Stimulated activated naive B cell treated with anti-CD40 and anti-IgM and Interleukin-4, amounts not matched to agents 10 μg/mL and 1 μg/mL and 100 μg/mL, for 72 hours (primary cell): ENCODE data around the gene KIF26A.

Source experiments
- ATAC-seq, 2 donors: fragments of 150-1000 bp; cut with Tn5 transposase; replicated peaks; 2 replicates each; pipeline ENCODE4 v1.10.0; 2021; ENCODE audit warnings: moderate library complexity in 1 of 2
- DNase-seq: peaks from one replicate; pipeline ENCODE4 v3.0.0; 2021
- H3K27ac Mint-ChIP-seq: one replicate; pipeline ENCODE4 v1.8.0; 2022; ENCODE audit warnings: mild to moderate bottlenecking, mixed read lengths
- H3K27me3 Mint-ChIP-seq, 2 donors: one replicate each; pipeline ENCODE4 v1.8.0; 2022; ENCODE audit warnings: mixed read lengths in 2 of 2
- H3K36me3 Mint-ChIP-seq, 2 donors: one replicate each; pipeline ENCODE4 v1.8.0; 2022; ENCODE audit warnings: mixed read lengths in 2 of 2, mild to moderate bottlenecking in 1 of 2
- H3K4me1 Mint-ChIP-seq, 2 donors: one replicate each; pipeline ENCODE4 v1.8.0; 2022; ENCODE audit warnings: mixed read lengths in 2 of 2, mild to moderate bottlenecking in 1 of 2
- H3K4me3 Mint-ChIP-seq, 2 donors: one replicate each; pipeline ENCODE4 v1.8.0; 2022; ENCODE audit warnings: mild to moderate bottlenecking in 2 of 2, mixed read lengths in 2 of 2, moderate library complexity in 1 of 2
- H3K9me3 Mint-ChIP-seq, 2 donors: one replicate each; pipeline ENCODE4 v1.8.0; 2022; ENCODE audit warnings: mixed read lengths in 2 of 2, mild to moderate bottlenecking in 1 of 2

Gene KIF26A

DNA sequence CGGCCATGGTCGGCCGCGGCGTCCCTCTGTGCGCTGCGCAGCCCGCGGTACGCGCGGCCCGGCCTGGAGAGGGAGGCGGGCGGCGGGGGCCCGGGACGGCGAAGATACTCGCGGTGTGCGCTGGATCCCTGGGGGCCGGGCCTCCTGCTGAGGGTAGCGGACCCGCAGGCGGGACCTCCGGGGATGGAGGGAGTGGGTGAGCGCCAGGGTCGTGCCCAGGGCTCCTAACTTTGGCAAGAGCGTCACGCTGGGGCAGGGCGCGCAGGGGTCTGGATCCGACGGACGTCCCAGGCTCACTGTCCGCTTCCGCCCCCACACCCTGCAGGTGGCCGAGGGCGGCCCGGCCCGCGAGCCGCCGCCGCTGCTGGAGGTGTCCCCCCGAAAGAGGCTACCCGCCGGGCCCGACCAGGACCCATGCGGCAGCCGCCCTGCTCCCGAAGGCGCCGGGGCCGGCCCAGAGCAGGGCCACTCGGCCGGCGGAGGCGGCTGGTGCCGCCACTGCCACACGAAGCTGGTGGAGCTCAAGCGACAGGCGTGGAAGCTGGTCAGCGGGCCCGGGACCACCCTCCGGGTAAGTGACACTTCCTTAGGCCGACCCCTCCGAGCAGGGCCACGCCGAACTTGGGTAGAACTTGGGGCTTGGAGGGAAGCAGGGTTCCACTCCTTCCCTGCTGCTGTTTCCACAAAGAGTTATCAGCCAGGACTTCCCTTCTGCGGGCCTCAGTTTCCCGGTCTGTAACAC, 502 bp downstream of the KIF26A start:
- H3K27ac Mint-ChIP-seq: no peak overlapping the region
- no peak for DNase-seq
- H3K4me3 Mint-ChIP-seq: no peak overlapping the region
- ATAC-seq: no peak
- peaks cover 12 to 30% of the 10 kb centered on the region in 2 donors for H3K4me1 Mint-ChIP-seq
- peaks cover 37 to 63% of the 10 kb centered on the region in 2 donors for H3K27me3 Mint-ChIP-seq
- no peaks in the 10 kb centered on the region for H3K36me3 Mint-ChIP-seq
- H3K9me3 Mint-ChIP-seq: no peaks in the 10 kb centered on the region

DNA sequence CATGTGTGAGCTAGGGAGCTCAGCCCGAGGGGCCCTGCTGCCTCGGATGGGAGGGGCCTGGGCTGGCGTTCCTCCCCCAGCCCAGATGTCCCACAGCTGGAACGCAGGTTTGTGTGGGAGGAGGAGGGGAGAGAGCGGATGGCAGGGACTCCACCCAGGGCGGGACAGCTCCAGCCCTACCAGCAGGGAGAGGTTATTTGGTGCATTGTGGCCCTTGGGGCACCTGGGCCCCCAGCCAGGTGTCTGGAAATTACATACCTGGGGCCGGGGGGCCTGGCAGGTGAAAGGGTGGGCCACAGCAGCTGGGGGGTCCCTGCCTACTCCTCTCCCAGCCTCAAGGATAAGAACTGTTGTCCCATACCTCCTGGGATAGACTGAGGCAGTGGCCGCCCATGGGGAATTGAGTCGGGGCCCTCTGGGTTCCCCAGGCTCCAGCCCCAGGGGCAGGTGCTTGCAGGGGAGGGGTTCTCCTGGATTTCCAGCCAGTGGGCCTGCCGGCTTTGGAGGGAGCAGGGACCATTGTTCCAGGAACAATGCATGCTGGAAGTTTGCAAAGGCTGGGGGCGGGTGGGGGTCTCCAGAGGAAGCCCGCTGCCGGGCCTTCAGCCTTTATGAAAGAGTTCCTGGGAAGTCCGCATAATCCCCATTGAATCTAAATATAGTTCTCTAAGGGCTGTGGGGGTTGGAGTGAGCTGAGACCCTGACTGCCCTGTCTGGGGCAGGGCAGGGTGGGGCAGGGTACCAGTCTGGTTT, 1.2 kb downstream of the KIF26A start:
- no peak for ATAC-seq
- peaks cover 12 to 27% of the 10 kb centered on the region in 2 donors for H3K4me1 Mint-ChIP-seq
- no peaks in the 10 kb centered on the region for H3K9me3 Mint-ChIP-seq
- no peak for DNase-seq
- peaks cover 31 to 55% of the 10 kb centered on the region in 2 donors for H3K27me3 Mint-ChIP-seq
- H3K27ac Mint-ChIP-seq: no peak overlapping the region
- H3K36me3 Mint-ChIP-seq: no peaks in the 10 kb centered on the region
- H3K4me3 Mint-ChIP-seq: no peak overlapping the region

GRCh38 chr14:104140213-104140462, 1.8 kb downstream of the KIF26A start:
- ATAC-seq (no peak), DNase-seq (no peak)
- peaks cover 26 to 50% of the 10 kb centered on the region in 2 donors for H3K27me3 Mint-ChIP-seq
- H3K4me3 Mint-ChIP-seq: no peak overlapping the region
- H3K4me1 Mint-ChIP-seq: peaks cover 12 to 23% of the 10 kb centered on the region in 2 donors
- no peaks in the 10 kb centered on the region for H3K36me3 Mint-ChIP-seq
- H3K27ac Mint-ChIP-seq: no peak overlapping the region
- no peaks in the 10 kb centered on the region for H3K9me3 Mint-ChIP-seq

DNA sequence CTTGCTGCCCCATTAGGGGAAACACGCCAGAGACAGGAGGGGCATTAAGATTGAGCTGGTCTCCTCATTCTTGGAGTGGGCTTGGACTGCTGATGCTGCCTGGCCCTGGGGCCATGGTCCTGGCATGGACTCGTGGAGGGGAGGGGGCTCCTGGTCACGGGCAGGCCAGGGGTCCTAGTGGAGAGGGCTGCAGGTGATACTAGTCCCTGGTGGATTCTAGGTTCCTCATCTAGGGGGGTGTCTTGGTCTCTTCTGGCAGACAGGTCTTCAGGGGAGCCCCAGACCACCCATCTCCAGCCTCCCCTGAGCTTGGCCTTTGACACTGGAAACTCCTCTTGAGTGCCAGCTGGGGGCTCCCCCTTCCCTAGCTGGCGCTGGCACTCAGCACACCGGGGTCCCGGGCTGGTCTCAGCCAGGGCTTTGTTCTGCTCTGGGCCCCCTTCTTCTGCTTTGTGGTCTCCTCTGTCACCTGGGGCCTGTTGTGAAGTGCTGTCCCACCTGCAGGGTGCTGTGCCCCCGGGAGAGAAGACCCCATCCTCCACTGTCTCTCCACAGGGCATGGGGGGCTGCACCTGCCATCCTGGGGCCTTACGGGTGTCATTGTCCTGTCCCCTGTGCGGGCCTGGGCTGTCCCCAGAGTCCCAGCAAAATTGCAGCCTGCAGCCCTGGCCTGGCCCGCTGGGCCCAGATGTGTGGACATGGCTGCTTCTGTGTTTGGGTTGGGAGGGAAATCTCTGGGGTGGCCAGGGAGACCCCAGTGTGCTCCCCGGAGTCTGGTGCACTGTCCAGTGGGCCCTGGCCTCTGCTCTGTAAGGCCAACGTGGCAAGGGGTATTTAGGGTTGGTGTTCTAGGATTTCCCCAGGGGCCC, 2.3 kb downstream of the KIF26A start:
- DNase-seq (no peak), ATAC-seq (no peak)
- Mint-ChIP-seq H3K4me3 (no peak overlapping the region), H3K27me3 (peaks cover 23 to 45% of the 10 kb centered on the region in 2 donors), H3K9me3 (no peaks in the 10 kb centered on the region), H3K27ac (no peak overlapping the region), H3K36me3 (no peaks in the 10 kb centered on the region), H3K4me1 (peaks cover 8 to 18% of the 10 kb centered on the region in 2 donors)

DNA sequence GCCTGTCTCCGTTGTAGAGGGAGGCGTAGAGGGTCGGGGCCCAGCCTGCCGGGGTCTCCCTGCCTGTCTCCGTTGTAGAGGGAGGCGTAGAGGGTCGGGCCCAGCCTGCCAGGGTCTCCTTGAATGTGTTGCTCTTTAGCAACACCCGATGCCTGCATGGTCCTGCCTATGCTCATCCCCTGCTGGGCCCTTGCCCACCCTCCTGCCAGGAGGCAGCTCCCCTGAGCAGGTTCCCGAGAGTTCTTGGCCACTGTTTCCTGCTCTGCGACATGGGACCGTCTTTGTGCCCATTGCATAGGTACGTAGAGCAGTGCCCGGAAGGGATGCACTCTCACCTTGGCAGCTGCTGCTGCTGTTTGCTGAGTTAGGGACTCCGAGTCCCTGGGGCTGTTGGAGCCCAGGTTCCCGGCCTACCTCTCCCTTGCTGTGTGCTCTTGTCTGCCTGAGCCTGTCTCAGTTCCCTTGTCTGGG, 3.3 kb downstream of the KIF26A start:
- DNase-seq (no peak), ATAC-seq (no peak)
- Mint-ChIP-seq H3K36me3 (no peaks in the 10 kb centered on the region), H3K9me3 (no peaks in the 10 kb centered on the region), H3K27ac (no peak overlapping the region), H3K4me3 (no peak overlapping the region), H3K27me3 (peaks cover 28 to 38% of the 10 kb centered on the region in 2 donors), H3K4me1 (peaks cover 7 to 12% of the 10 kb centered on the region in 2 donors)

DNA sequence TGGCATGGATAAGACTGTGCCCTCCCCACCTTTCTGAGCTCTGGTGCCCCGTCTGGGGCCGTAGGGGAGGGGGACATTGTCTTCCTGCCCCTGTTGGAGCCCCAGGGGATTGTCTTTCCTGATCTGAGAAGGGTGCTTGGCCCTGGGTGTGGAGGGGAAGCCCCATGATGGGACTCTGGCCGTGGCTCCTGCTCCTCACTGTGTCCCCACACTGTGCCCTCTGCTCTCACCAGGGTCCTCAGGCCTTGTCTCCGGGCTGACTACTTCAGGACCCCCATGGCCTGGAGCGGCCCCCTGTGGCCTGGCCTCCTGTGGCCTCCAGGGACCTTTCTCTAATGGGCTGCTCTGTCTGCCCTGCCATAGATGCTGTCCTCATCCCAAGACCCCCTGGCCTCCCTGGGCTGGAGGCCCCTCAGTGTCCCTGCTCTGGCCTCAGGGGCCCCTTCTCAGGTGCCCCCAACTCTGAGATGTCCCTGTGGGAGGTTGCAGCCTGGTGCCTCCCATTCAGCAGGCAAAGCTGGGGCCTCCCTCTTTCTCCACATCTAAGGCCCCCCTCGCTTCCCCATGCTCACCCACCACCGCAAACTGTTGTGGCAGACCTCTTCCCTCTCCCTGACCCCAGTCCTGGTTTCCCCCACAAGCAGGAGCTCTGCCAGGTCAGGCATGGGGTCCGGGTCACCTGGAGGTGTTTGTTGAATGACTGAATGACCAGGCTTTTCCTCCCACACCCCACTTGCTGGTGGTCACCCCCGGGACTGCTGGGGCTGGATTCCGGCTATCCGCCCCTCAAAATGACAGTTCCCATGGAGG, 4.0 kb downstream of the KIF26A start:
- Mint-ChIP-seq H3K27me3 (peaks cover 23 to 33% of the 10 kb centered on the region in 2 donors), H3K4me1 (peaks cover 2 to 5% of the 10 kb centered on the region in 2 donors), H3K36me3 (no peaks in the 10 kb centered on the region), H3K4me3 (no peak overlapping the region), H3K27ac (no peak overlapping the region), H3K9me3 (no peaks in the 10 kb centered on the region)
- no peak for ATAC-seq
- DNase-seq: no peak

- H3K4me1 Mint-ChIP-seq: peaks cover 2 to 4% of the 10 kb centered on the region in 2 donors
- H3K9me3 Mint-ChIP-seq: no peaks in the 10 kb centered on the region
- H3K27ac Mint-ChIP-seq: no peak overlapping the region
- H3K36me3 Mint-ChIP-seq: no peaks in the 10 kb centered on the region
- ATAC-seq: no peak
- H3K27me3 Mint-ChIP-seq: peaks cover 23 to 36% of the 10 kb centered on the region in 2 donors
- DNase-seq: no peak
- no peak overlapping the region for H3K4me3 Mint-ChIP-seq
Observed at GRCh38 chr14:104142946-104143470, 4.6 kb downstream of the KIF26A start.

GRCh38 chr14:104143521-104144452, 5.4 kb downstream of the KIF26A start:
- no peak for DNase-seq

DNA sequence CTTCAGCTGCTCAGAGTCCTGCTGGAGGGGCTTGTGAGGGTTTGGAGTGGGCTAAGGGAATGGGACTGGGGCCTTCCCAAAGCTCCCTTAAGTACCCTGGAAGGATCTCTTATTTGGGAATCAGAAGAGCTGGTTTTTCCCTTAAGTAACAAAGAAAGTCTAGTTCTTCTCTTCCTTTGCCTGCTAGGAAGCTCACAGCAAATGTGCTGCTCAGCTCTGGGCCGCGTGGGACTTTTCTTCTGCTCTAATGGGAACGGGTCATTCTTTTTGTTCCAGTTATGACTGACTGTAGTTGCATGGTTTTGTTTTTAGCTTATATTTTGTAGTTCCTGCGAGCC, 6.0 kb downstream of the KIF26A start:
- ATAC-seq: no peak
- no peak for DNase-seq
- Mint-ChIP-seq H3K4me3 (no peak overlapping the region), H3K9me3 (no peaks in the 10 kb centered on the region), H3K36me3 (no peaks in the 10 kb centered on the region), H3K27ac (no peak overlapping the region), H3K4me1 (peaks cover 0 to under 1% of the 10 kb centered on the region in 2 donors), H3K27me3 (peaks cover 23 to 37% of the 10 kb centered on the region in 2 donors)

More at GRCh38 chr14:104143521-104144452, 5.4 kb downstream of the KIF26A start:
- Mint-ChIP-seq H3K4me1 (peaks cover 2 to 4% of the 10 kb centered on the region in 2 donors), H3K4me3 (no peak overlapping the region), H3K9me3 (no peaks in the 10 kb centered on the region), H3K27me3 (peaks cover 26 to 41% of the 10 kb centered on the region in 2 donors), H3K36me3 (no peaks in the 10 kb centered on the region), H3K27ac (no peak overlapping the region)
- no peak for ATAC-seq

- Mint-ChIP-seq H3K27me3 (peaks cover 22 to 29% of the 10 kb centered on the region in 2 donors), H3K9me3 (no peaks in the 10 kb centered on the region), H3K4me1 (no peaks in the 10 kb centered on the region), H3K27ac (no peak overlapping the region), H3K4me3 (no peak overlapping the region), H3K36me3 (no peaks in the 10 kb centered on the region)
- ATAC-seq (no peak), DNase-seq (no peak)
Observed at GRCh38 chr14:104144911-104145825, 6.8 kb downstream of the KIF26A start.

- peaks cover 21 to 23% of the 10 kb centered on the region in 2 donors for H3K27me3 Mint-ChIP-seq
- no peaks in the 10 kb centered on the region for H3K9me3 Mint-ChIP-seq
- no peaks in the 10 kb centered on the region for H3K4me1 Mint-ChIP-seq
- no peak overlapping the region for H3K27ac Mint-ChIP-seq
- no peak overlapping the region for H3K4me3 Mint-ChIP-seq
- no peaks in the 10 kb centered on the region for H3K36me3 Mint-ChIP-seq
- ATAC-seq: no peak
- no peak for DNase-seq
Observed at GRCh38 chr14:104145826-104146601, 7.6 kb downstream of the KIF26A start.
